ENCODE measurements around the gene GORAB.

The GORAB gene

GRCh38 chr1:170537798-170538503 is 6.0 kb downstream of the GORAB start:
- H3K9me3 ChIP-seq (ENCODE audit: control insufficient read depth in 1 of 2, low read length in 2 of 2): no peaks in the 10 kb centered on the region
- no peak overlapping the region for H3K27ac ChIP-seq (ENCODE audit: low read depth, low read length)

GRCh38 chr1:170538687-170539086 is 6.7 kb downstream of the GORAB start:
- no peak overlapping the region for H3K4me3 ChIP-seq (ENCODE audit: low read depth in 1 of 2, low read length in 2 of 2)
- no peak overlapping the region for H3K9ac ChIP-seq (ENCODE audit: low read depth in 1 of 2, low read length in 2 of 2)
- no peaks in the 10 kb centered on the region for H3K9me3 ChIP-seq (ENCODE audit: control insufficient read depth in 1 of 2, low read length in 2 of 2)
- H3K36me3 ChIP-seq (ENCODE audit: control insufficient read depth in 1 of 2, insufficient read depth in 2 of 2, low read length in 2 of 2): peaks cover 9 to 21% of the 10 kb centered on the region in 2 donors
- peaks cover under 1 to 7% of the 10 kb centered on the region in 2 donors for H3K4me1 ChIP-seq (ENCODE audit: control insufficient read depth in 1 of 2, insufficient read depth in 2 of 2, low read length in 2 of 2)
- no peaks in the 10 kb centered on the region for H3K27me3 ChIP-seq (ENCODE audit: control insufficient read depth in 1 of 2, insufficient read depth in 2 of 2, low read length in 2 of 2)
- H3K27ac ChIP-seq (ENCODE audit: low read depth, low read length): no peak overlapping the region

More at GRCh38 chr1:170537798-170538503, 6.0 kb downstream of the GORAB start:
- peaks cover 6 to 18% of the 10 kb centered on the region in 2 donors for H3K36me3 ChIP-seq (ENCODE audit: control insufficient read depth in 1 of 2, insufficient read depth in 2 of 2, low read length in 2 of 2)
- peaks cover 8 to 12% of the 10 kb centered on the region in 2 donors for H3K4me1 ChIP-seq (ENCODE audit: control insufficient read depth in 1 of 2, insufficient read depth in 2 of 2, low read length in 2 of 2)
- no peaks in the 10 kb centered on the region for H3K27me3 ChIP-seq (ENCODE audit: control insufficient read depth in 1 of 2, insufficient read depth in 2 of 2, low read length in 2 of 2)
- no peak overlapping the region for H3K4me3 ChIP-seq (ENCODE audit: low read depth in 1 of 2, low read length in 2 of 2)
- no peak overlapping the region for H3K9ac ChIP-seq (ENCODE audit: low read depth in 1 of 2, low read length in 2 of 2)

DNA sequence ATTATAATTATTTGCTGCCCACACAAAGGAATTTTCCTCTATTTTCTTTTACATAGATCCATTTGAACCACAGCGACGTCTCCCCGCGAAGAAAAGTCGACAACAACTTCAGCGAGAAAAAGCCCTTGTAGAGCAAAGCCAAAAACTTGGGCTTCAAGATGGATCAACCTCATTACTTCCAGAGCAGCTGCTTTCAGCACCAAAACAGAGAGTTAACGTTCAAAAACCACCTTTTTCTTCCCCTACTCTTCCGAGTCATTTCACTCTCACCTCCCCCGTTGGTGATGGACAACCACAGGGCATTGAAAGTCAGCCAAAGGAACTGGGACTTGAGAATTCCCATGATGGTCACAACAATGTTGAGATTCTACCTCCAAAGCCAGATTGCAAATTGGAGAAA is 7.2 kb downstream of the GORAB start:
- no peaks in the 10 kb centered on the region for H3K9me3 ChIP-seq (ENCODE audit: control insufficient read depth in 1 of 2, low read length in 2 of 2)
- H3K27me3 ChIP-seq (ENCODE audit: control insufficient read depth in 1 of 2, insufficient read depth in 2 of 2, low read length in 2 of 2): no peaks in the 10 kb centered on the region
- peaks cover 9 to 21% of the 10 kb centered on the region in 2 donors for H3K36me3 ChIP-seq (ENCODE audit: control insufficient read depth in 1 of 2, insufficient read depth in 2 of 2, low read length in 2 of 2)
- H3K4me1 ChIP-seq (ENCODE audit: control insufficient read depth in 1 of 2, insufficient read depth in 2 of 2, low read length in 2 of 2): peaks cover 0 to 7% of the 10 kb centered on the region in 2 donors
- H3K9ac ChIP-seq (ENCODE audit: low read depth in 1 of 2, low read length in 2 of 2): no peak overlapping the region
- H3K27ac ChIP-seq (ENCODE audit: low read depth, low read length): no peak overlapping the region
- H3K4me3 ChIP-seq (ENCODE audit: low read depth in 1 of 2, low read length in 2 of 2): no peak overlapping the region

DNA sequence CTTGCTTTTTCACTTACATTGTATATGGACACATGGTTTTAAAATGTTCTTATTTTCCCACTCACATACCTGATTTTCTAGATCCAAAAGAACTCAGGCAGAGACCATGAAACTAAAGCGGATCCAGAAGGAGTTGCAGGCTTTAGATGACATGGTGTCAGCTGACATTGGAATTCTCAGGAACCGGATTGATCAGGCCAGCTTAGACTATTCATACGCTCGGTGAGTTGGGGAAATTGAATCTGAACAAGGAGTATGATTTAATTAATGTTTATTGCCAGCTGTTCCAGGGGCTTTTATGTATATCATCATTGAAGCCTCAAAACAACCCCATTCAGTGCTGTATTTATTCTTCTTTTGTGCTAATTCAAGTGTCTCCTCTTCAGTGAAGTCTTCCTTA is 12.7 kb downstream of the GORAB start:
- Histone ChIP-seq H3K9ac (ENCODE audit: low read depth in 1 of 2, low read length in 2 of 2) (no peak overlapping the region), H3K27me3 (ENCODE audit: control insufficient read depth in 1 of 2, insufficient read depth in 2 of 2, low read length in 2 of 2) (no peaks in the 10 kb centered on the region), H3K9me3 (ENCODE audit: control insufficient read depth in 1 of 2, low read length in 2 of 2) (no peaks in the 10 kb centered on the region), H3K4me3 (ENCODE audit: low read depth in 1 of 2, low read length in 2 of 2) (no peak overlapping the region), H3K36me3 (ENCODE audit: control insufficient read depth in 1 of 2, insufficient read depth in 2 of 2, low read length in 2 of 2) (peaks cover 23 to 40% of the 10 kb centered on the region in 2 donors), H3K4me1 (ENCODE audit: control insufficient read depth in 1 of 2, insufficient read depth in 2 of 2, low read length in 2 of 2) (no peaks in the 10 kb centered on the region), H3K27ac (ENCODE audit: low read depth, low read length) (no peak overlapping the region)

DNA sequence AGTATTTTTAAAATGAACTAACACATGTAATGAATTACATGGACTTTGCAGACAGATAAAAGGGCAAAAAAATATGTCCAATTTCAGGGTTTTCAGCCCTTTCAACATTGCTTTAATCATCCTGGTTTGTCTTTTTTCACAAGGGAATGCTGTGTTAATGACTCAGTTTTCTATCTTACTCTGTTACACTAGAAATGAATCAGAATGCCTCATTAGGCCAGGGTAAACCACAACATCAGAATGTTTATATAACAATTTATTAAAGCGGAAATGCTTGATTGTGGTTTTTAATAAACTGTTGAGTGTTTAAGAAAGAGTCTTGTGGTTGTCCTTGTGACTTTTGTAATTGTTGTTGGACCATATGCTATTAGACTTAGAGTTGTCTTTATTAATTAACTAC is 13.5 kb downstream of the GORAB start:
- Histone ChIP-seq H3K27me3 (ENCODE audit: control insufficient read depth in 1 of 2, insufficient read depth in 2 of 2, low read length in 2 of 2) (no peaks in the 10 kb centered on the region), H3K4me1 (ENCODE audit: control insufficient read depth in 1 of 2, insufficient read depth in 2 of 2, low read length in 2 of 2) (no peaks in the 10 kb centered on the region), H3K9me3 (ENCODE audit: control insufficient read depth in 1 of 2, low read length in 2 of 2) (no peaks in the 10 kb centered on the region), H3K9ac (ENCODE audit: low read depth in 1 of 2, low read length in 2 of 2) (no peak overlapping the region), H3K27ac (ENCODE audit: low read depth, low read length) (no peak overlapping the region), H3K4me3 (ENCODE audit: low read depth in 1 of 2, low read length in 2 of 2) (no peak overlapping the region), H3K36me3 (ENCODE audit: control insufficient read depth in 1 of 2, insufficient read depth in 2 of 2, low read length in 2 of 2) (peaks cover 22 to 40% of the 10 kb centered on the region in 2 donors)

DNA sequence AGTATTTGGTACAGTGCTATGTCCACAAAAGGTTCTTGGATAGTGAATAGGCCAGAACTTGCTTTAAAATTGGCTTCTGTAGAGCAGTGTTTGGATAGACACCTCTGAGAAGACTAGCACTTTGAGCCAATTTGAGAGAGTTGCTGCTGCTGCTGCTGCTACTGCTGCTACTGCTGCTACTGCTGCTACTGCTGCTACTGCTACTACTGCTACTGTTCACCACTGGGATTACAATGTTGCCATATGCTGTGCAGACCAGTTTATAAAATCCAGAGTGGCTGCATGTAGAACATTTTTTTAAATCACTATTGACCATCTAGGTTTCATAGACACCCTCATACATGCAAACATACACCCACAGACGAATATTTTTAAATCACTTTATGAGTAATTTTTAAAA is 15.3 kb downstream of the GORAB start:
- peaks cover 24 to 47% of the 10 kb centered on the region in 2 donors for H3K36me3 ChIP-seq (ENCODE audit: control insufficient read depth in 1 of 2, insufficient read depth in 2 of 2, low read length in 2 of 2)
- H3K4me1 ChIP-seq (ENCODE audit: control insufficient read depth in 1 of 2, insufficient read depth in 2 of 2, low read length in 2 of 2): no peaks in the 10 kb centered on the region

DNA sequence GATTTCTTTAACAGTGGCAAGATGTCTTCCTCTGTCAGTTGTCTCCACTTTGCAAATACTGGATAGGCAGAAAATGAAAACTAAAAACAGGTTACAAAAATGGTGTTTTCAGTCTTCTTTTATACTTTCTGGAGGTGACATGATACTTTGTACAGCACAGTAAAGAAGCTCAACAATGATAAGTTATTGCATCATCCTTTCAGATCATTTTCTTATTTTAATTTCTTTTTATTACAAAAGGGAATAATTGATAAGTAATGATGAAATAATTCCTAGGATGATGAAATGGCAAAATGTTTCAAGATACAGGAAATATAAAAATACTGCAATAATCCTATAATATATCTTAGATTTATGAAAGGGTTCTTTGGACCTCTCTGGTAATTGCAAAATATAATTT is 16.5 kb downstream of the GORAB start:
- no peak overlapping the region for H3K9ac ChIP-seq (ENCODE audit: low read depth in 1 of 2, low read length in 2 of 2)
- no peaks in the 10 kb centered on the region for H3K27me3 ChIP-seq (ENCODE audit: control insufficient read depth in 1 of 2, insufficient read depth in 2 of 2, low read length in 2 of 2)
- H3K9me3 ChIP-seq (ENCODE audit: control insufficient read depth in 1 of 2, low read length in 2 of 2): no peaks in the 10 kb centered on the region
- no peak overlapping the region for H3K4me3 ChIP-seq (ENCODE audit: low read depth in 1 of 2, low read length in 2 of 2)
- H3K4me1 ChIP-seq (ENCODE audit: control insufficient read depth in 1 of 2, insufficient read depth in 2 of 2, low read length in 2 of 2): no peaks in the 10 kb centered on the region
- no peak overlapping the region for H3K27ac ChIP-seq (ENCODE audit: low read depth, low read length)
- H3K36me3 ChIP-seq (ENCODE audit: control insufficient read depth in 1 of 2, insufficient read depth in 2 of 2, low read length in 2 of 2): peaks cover 20 to 45% of the 10 kb centered on the region in 2 donors

More for the DNA sequence above, 15.3 kb downstream of the GORAB start:
- H3K4me3 ChIP-seq (ENCODE audit: low read depth in 1 of 2, low read length in 2 of 2): no peak overlapping the region
- H3K9ac ChIP-seq (ENCODE audit: low read depth in 1 of 2, low read length in 2 of 2): no peak overlapping the region
- no peaks in the 10 kb centered on the region for H3K9me3 ChIP-seq (ENCODE audit: control insufficient read depth in 1 of 2, low read length in 2 of 2)
- no peak overlapping the region for H3K27ac ChIP-seq (ENCODE audit: low read depth, low read length)
- H3K27me3 ChIP-seq (ENCODE audit: control insufficient read depth in 1 of 2, insufficient read depth in 2 of 2, low read length in 2 of 2): no peaks in the 10 kb centered on the region

GRCh38 chr1:170555370-170555769 is 23.4 kb downstream of the GORAB start:
- Histone ChIP-seq H3K27me3 (ENCODE audit: control insufficient read depth in 1 of 2, insufficient read depth in 2 of 2, low read length in 2 of 2) (no peaks in the 10 kb centered on the region), H3K36me3 (ENCODE audit: control insufficient read depth in 1 of 2, insufficient read depth in 2 of 2, low read length in 2 of 2) (peaks cover 6 to 21% of the 10 kb centered on the region in 2 donors), H3K9ac (ENCODE audit: low read depth in 1 of 2, low read length in 2 of 2) (no peak overlapping the region), H3K4me3 (ENCODE audit: low read depth in 1 of 2, low read length in 2 of 2) (no peak overlapping the region), H3K4me1 (ENCODE audit: control insufficient read depth in 1 of 2, insufficient read depth in 2 of 2, low read length in 2 of 2) (no peaks in the 10 kb centered on the region), H3K27ac (ENCODE audit: low read depth, low read length) (no peak overlapping the region), H3K9me3 (ENCODE audit: control insufficient read depth in 1 of 2, low read length in 2 of 2) (peaks cover 0 to 2% of the 10 kb centered on the region in 2 donors)

DNA sequence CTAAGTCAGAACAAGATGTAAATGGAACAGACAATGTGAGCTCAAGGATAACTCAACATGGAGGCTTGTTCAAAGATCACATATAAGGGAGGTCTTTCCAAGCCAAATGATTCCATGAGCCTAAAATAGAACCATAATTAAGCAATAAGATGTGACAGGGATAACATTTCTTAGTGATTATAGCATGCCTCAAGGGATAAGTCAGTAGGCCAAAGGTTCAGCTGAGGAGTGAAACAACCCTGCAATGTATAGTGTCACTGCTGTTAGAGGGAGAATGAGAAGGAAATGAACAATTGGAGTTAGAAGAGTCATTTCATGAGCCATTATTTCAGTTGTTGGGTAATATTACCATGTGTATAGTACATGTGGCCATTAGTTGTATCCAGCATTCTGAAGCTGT is 25.0 kb downstream of the GORAB start:
- Histone ChIP-seq H3K36me3 (ENCODE audit: control insufficient read depth in 1 of 2, insufficient read depth in 2 of 2, low read length in 2 of 2) (peaks cover 0 to 11% of the 10 kb centered on the region in 2 donors), H3K27ac (ENCODE audit: low read depth, low read length) (no peak overlapping the region), H3K4me3 (ENCODE audit: low read depth in 1 of 2, low read length in 2 of 2) (no peak overlapping the region), H3K9ac (ENCODE audit: low read depth in 1 of 2, low read length in 2 of 2) (no peak overlapping the region), H3K9me3 (ENCODE audit: control insufficient read depth in 1 of 2, low read length in 2 of 2) (peaks cover 0 to 2% of the 10 kb centered on the region in 2 donors), H3K4me1 (ENCODE audit: control insufficient read depth in 1 of 2, insufficient read depth in 2 of 2, low read length in 2 of 2) (no peaks in the 10 kb centered on the region), H3K27me3 (ENCODE audit: control insufficient read depth in 1 of 2, insufficient read depth in 2 of 2, low read length in 2 of 2) (no peaks in the 10 kb centered on the region)

DNA sequence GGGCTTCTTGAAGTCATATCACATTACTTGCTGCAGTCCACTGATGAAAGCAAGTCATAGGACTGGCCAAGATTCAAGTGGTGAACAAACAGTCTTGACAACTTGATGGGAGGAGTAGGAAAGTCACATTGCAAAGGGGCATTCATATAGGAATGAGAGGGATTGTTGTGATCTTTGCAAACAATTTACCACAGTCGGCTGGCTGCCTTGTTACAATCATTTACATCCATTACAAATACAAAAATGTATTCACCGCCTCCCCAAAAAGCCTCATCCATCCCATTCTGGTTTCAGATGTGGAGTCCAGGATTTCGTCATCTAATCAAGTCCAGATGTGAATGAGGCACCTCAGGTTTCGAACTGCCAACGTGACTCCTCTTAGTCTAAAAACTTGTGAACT is 26.8 kb downstream of the GORAB start:
- Histone ChIP-seq H3K4me1 (ENCODE audit: control insufficient read depth in 1 of 2, insufficient read depth in 2 of 2, low read length in 2 of 2) (peaks cover 0 to 11% of the 10 kb centered on the region in 2 donors), H3K9ac (ENCODE audit: low read depth in 1 of 2, low read length in 2 of 2) (no peak overlapping the region), H3K9me3 (ENCODE audit: control insufficient read depth in 1 of 2, low read length in 2 of 2) (peaks cover 0 to 2% of the 10 kb centered on the region in 2 donors), H3K4me3 (ENCODE audit: low read depth in 1 of 2, low read length in 2 of 2) (no peak overlapping the region), H3K27ac (ENCODE audit: low read depth, low read length) (no peak overlapping the region), H3K36me3 (ENCODE audit: control insufficient read depth in 1 of 2, insufficient read depth in 2 of 2, low read length in 2 of 2) (no peaks in the 10 kb centered on the region), H3K27me3 (ENCODE audit: control insufficient read depth in 1 of 2, insufficient read depth in 2 of 2, low read length in 2 of 2) (no peaks in the 10 kb centered on the region)
